ENCODE measurements around the gene ASTN2. TPM values are rescaled to one million over a fixed set of nuclear protein-coding genes. Genes with fewer than 3 reads are reported as not detected.

The ASTN2 gene
- total and polyA plus RNA-seq, 7 donors, result 0.60 to 7.5 (median 2.2) TPM

DNA sequence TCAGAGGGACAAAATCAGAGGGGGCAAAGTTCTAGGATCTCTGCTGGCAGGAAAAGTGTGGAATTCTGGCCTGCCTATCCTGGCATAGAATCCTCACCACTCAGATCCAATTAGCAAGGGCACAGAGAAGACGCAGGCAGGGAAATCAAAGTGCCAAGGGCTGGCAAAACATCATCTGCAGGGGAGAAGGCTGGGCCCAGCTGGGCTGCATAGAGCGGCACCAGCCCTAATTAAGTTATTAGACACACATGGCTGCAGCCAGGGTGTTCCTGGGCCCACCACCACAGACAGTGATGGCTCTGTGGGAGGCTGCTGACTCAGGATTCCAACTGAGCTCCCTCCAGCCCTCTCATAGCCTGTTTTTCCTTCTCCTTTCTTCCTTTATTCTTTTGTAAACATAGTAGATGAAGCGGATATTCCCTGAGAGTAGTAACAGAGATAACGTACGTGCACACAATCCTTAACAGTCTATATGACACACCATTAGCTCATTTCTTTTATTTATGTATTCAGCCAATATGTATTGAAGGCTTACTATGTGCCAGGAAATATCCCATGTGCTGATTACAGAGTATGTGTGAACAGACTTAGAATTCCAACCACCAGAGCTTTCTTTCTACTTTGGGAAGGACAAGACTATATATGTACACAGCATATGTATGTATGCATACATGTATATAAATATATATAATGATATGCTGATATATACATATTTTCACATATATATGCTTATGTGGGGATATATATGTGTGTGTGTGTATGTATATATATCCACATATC, 236.1 kb downstream of the ASTN2 start:
- H3K4me3 ChIP-seq, result no peak overlapping the region
- DNase-seq, result no peak
- peaks cover 0 to 3% (median 0%) of the 10 kb centered on the region in 4 donors for H3K9me3 ChIP-seq
- H3K27me3 ChIP-seq, result no peaks in the 10 kb centered on the region
- intact Hi-C loops (cut with DNase I), result no loop called here
- TF ChIP-seq, protein P1, sequence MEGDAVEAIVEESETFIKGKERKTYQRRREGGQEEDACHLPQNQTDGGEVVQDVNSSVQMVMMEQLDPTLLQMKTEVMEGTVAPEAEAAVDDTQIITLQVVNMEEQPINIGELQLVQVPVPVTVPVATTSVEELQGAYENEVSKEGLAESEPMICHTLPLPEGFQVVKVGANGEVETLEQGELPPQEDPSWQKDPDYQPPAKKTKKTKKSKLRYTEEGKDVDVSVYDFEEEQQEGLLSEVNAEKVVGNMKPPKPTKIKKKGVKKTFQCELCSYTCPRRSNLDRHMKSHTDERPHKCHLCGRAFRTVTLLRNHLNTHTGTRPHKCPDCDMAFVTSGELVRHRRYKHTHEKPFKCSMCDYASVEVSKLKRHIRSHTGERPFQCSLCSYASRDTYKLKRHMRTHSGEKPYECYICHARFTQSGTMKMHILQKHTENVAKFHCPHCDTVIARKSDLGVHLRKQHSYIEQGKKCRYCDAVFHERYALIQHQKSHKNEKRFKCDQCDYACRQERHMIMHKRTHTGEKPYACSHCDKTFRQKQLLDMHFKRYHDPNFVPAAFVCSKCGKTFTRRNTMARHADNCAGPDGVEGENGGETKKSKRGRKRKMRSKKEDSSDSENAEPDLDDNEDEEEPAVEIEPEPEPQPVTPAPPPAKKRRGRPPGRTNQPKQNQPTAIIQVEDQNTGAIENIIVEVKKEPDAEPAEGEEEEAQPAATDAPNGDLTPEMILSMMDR (IDR thresholded peaks at IDR 0.05), result no peak
- TF ChIP-seq POLR2A (IDR thresholded peaks at IDR 0.05) (no peak), EP300 (IDR thresholded peaks at IDR 0.05) (no peak), POLR2AphosphoS5 (IDR thresholded peaks at IDR 0.05) (no peak)
- H3K36me3 ChIP-seq, result no peaks in the 10 kb centered on the region
- no peaks in the 10 kb centered on the region for H3K4me1 ChIP-seq
- H3K27ac ChIP-seq, result no peak overlapping the region
- WGBS, 2 donors, result 63 to 82% methylated on average over 5 of the region's 5 CpGs

DNA sequence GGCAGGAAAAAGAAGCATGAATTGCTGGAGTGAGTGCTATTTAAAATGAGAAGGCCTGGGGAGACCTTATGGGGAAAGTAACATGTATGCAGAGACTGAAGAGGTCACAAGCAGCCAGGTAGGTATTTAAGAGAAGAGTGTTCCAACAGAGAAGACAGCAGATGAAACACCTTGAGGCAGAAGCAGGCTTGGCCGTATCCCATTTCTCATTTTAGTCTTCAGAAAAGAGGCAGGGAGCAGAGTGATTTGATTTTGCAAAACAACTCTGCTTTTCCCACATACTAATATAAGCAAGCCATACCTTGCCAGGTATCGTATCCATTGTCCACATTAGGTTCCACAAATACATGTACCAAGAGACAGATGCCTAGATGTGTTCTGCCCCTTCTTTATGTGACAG, 244.3 kb downstream of the ASTN2 start:
- DNase-seq, result no peak

DNA sequence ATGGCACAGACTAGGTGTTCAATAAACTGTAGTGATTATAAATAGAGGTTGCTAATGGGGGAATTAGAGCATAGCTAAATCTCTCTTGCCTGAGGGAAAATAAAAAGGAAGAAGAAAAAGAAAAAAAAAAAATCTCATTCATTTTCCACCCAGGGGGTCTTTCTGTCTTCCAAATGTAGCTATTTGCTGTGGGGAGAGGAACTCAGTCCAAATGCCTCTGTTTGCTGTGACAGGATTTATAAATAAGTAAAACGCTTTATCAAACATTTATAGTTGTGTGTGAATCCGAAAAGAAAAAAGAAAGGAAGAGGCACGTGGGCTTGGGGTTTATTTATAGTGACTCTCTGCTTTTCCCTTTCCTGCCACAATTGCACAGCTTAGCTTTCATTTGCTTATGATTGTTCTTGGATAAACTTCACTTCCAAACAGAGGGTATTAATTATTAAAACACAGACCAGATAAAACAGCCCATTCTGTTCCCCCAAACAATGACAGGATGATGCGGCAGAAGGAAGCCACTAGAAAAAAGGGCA, 245.7 kb downstream of the ASTN2 start:
- TF ChIP-seq EP300 (IDR thresholded peaks at IDR 0.05) (no peak), POLR2A (IDR thresholded peaks at IDR 0.05) (no peak), POLR2AphosphoS5 (IDR thresholded peaks at IDR 0.05) (no peak)
- TF ChIP-seq, protein P1 (IDR thresholded peaks at IDR 0.05), result no peak
- H3K27me3 ChIP-seq, result no peaks in the 10 kb centered on the region
- intact Hi-C loops (cut with DNase I), result no loop called here
- no peak overlapping the region for H3K27ac ChIP-seq
- H3K4me3 ChIP-seq, result no peak overlapping the region
- 34 to 66% methylated on average over 4 of the region's 4 CpGs for WGBS, 2 donors
- no peak for DNase-seq
- H3K9me3 ChIP-seq, result no peaks in the 10 kb centered on the region
- no peaks in the 10 kb centered on the region for H3K36me3 ChIP-seq
- no peaks in the 10 kb centered on the region for H3K4me1 ChIP-seq

More for the DNA sequence above, 244.3 kb downstream of the ASTN2 start:
- Histone ChIP-seq H3K9me3 (no peaks in the 10 kb centered on the region), H3K36me3 (no peaks in the 10 kb centered on the region), H3K4me1 (no peaks in the 10 kb centered on the region), H3K4me3 (no peak overlapping the region), H3K27ac (no peak overlapping the region), H3K27me3 (no peaks in the 10 kb centered on the region)
- TF ChIP-seq, protein P1 (IDR thresholded peaks at IDR 0.05), result no peak
- no peak for TF ChIP-seq POLR2AphosphoS5 (IDR thresholded peaks at IDR 0.05)
- TF ChIP-seq POLR2A (IDR thresholded peaks at IDR 0.05), result no peak
- TF ChIP-seq EP300 (IDR thresholded peaks at IDR 0.05), result no peak
- WGBS, 2 donors, result 84 to 88% methylated on average over 2 of the region's 2 CpGs
- intact Hi-C loops (cut with DNase I), result no loop called here

DNA sequence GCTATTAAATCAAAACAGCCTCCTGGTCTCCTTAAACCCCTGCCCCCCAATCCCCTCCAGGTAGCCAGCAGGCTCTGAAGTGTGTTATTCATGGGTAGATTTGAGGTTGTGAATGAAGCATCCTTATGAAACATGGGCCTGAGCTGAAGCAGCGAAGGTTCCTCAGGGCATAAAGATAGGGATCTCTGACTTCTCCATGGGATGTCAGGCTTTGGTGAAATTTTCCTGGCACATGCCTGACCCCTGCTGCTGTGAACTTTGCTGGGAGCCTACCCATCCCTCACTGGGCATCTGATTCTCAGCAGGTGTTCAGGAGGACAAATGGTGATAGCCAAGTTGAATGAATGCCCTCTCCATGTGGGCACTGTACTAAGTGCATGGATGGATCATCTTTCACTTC, 250.3 kb downstream of the ASTN2 start:
- no peaks in the 10 kb centered on the region for H3K4me1 ChIP-seq
- DNase-seq, result no peak
- 74 to 86% methylated on average over 1 of the region's 1 CpG for WGBS, 2 donors

More for the DNA sequence above, 250.3 kb downstream of the ASTN2 start:
- Histone ChIP-seq H3K9me3 (no peaks in the 10 kb centered on the region), H3K4me3 (no peak overlapping the region), H3K27me3 (no peaks in the 10 kb centered on the region), H3K36me3 (no peaks in the 10 kb centered on the region), H3K27ac (no peak overlapping the region)
- intact Hi-C loops (cut with DNase I), result no loop called here
- TF ChIP-seq POLR2A (IDR thresholded peaks at IDR 0.05) (no peak), POLR2AphosphoS5 (IDR thresholded peaks at IDR 0.05) (no peak), EP300 (IDR thresholded peaks at IDR 0.05) (no peak)
- TF ChIP-seq, protein P1 (IDR thresholded peaks at IDR 0.05), result no peak

Data from sigmoid colon (tissue), 7 donors.